Stimulated activated naive CD8-positive, alpha-beta T cell treated with anti-CD3 and anti-CD28 coated beads, Interleukin-15, Interleukin-2, amounts not matched to agents 100 ng/mL and 50 ng/mL, for 24 hours (primary cell): ENCODE results near the gene DNAJC25.
"Not testable (repeated sequence)": the region's sequence is repeated elsewhere in the genome, so short reads cannot be mapped to it uniquely, and the experiment has no call there.

ENCODE experiments used
- H3K27ac Mint-ChIP-seq: one replicate; pipeline ENCODE4 v1.8.0; 2021; ENCODE audit warnings: mild to moderate bottlenecking, mixed read lengths
- H3K27me3 Mint-ChIP-seq: one replicate; pipeline ENCODE4 v1.8.0; 2021; ENCODE audit warnings: mixed read lengths
- H3K36me3 Mint-ChIP-seq: one replicate; pipeline ENCODE4 v1.8.0; 2021; ENCODE audit warnings: low read depth, mixed read lengths
- H3K4me1 Mint-ChIP-seq: one replicate; pipeline ENCODE4 v1.8.0; 2021; ENCODE audit warnings: low read depth, mixed read lengths
- H3K4me3 Mint-ChIP-seq: one replicate; pipeline ENCODE4 v1.8.0; 2021; ENCODE audit warnings: mild to moderate bottlenecking, mixed read lengths
- H3K9me3 Mint-ChIP-seq: one replicate; pipeline ENCODE4 v1.8.0; 2021; ENCODE audit warnings: mixed read lengths

DNAJC25 gene

DNA sequence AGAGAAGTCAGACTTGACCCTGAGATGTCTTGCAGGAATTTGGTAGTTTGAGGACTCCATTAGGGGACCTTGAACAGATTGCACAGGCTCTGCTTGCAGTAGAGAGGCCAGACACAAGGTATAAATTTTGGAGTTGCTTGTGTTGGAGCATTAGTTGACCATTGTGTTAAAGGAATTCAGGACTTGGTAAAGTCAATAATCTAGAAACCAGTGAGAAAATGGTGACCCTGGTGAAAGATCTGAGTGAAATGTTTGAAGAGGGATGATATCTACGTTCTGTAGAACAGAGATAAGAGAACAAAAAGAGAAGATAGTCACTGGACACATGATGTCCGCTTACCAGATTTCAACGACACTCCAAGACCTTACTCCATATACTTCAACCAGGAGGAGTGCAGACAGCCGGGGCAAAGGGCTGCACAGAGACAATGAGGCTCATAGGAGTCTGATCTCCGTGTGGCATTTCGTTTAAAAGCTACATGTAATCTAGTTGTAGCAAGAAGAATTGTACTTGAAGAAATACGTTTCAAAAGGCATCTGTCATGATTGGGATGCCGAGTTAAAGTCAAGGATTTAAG lies 13.2 kb downstream of the DNAJC25 start:
- Mint-ChIP-seq H3K36me3 (peaks cover 53% of the 10 kb centered on the region), H3K4me3 (no peak overlapping the region), H3K27ac (no peak overlapping the region), H3K9me3 (no peaks in the 10 kb centered on the region), H3K4me1 (no peaks in the 10 kb centered on the region), H3K27me3 (no peaks in the 10 kb centered on the region)

DNA sequence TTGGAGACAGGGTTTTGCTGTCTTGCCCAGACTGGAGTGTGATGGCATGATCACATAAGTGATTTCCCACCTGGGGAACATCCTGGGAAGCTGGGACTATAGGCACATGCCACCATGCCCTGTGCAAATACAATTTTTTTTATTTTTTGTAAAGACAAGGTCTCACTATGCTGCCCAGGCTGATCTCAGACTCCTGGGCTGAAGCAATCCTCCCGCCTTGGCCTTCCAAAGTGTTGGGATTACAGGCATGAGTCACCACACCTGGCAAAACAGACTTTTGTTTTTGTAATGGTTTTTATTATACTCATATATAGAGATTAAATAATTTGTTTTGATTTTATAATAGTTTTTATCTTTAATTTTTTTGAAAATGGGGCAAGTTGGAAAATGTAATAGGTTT lies 14.7 kb downstream of the DNAJC25 start:
- no peaks in the 10 kb centered on the region for H3K4me1 Mint-ChIP-seq
- H3K27me3 Mint-ChIP-seq = no peaks in the 10 kb centered on the region
- no peak overlapping the region for H3K4me3 Mint-ChIP-seq
- H3K9me3 Mint-ChIP-seq = no peaks in the 10 kb centered on the region
- H3K27ac Mint-ChIP-seq = no peak overlapping the region
- H3K36me3 Mint-ChIP-seq = peaks cover 64% of the 10 kb centered on the region

DNA sequence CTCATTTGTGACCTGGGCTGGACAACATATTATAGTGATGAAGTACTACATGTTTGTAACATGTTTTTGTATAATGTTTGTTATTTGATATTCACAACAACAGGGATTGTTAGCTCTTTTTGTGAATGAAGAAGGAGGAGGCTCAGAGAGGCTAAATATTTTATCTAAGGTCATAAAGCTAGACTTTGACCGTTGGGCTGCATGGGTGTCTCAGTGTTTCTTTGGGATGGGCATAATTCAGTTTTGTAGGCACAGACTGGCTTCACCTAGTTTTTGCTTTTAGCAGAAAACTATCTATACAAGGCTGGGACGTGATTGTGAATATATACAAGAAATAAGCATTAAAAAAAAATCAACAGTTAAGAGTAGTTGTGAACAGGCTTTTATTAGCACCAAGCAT lies 15.3 kb downstream of the DNAJC25 start:
- H3K36me3 Mint-ChIP-seq = peaks cover 64% of the 10 kb centered on the region

GRCh38 chr9:111648066-111648465 lies 16.9 kb downstream of the DNAJC25 start:
- Mint-ChIP-seq H3K4me1 (no peaks in the 10 kb centered on the region), H3K27ac (no peak overlapping the region), H3K4me3 (no peak overlapping the region), H3K9me3 (no peaks in the 10 kb centered on the region), H3K36me3 (peaks cover 61% of the 10 kb centered on the region), H3K27me3 (no peaks in the 10 kb centered on the region)

More for the DNA sequence above, 15.3 kb downstream of the DNAJC25 start:
- Mint-ChIP-seq H3K27ac (no peak overlapping the region), H3K4me3 (no peak overlapping the region), H3K9me3 (no peaks in the 10 kb centered on the region), H3K27me3 (no peaks in the 10 kb centered on the region), H3K4me1 (no peaks in the 10 kb centered on the region)

GRCh38 chr9:111649016-111649415 lies 17.9 kb downstream of the DNAJC25 start:
- H3K4me3 Mint-ChIP-seq = no peak overlapping the region
- H3K9me3 Mint-ChIP-seq = no peaks in the 10 kb centered on the region
- no peak overlapping the region for H3K27ac Mint-ChIP-seq
- H3K4me1 Mint-ChIP-seq = no peaks in the 10 kb centered on the region
- H3K27me3 Mint-ChIP-seq = no peaks in the 10 kb centered on the region
- H3K36me3 Mint-ChIP-seq = peaks cover 64% of the 10 kb centered on the region

DNA sequence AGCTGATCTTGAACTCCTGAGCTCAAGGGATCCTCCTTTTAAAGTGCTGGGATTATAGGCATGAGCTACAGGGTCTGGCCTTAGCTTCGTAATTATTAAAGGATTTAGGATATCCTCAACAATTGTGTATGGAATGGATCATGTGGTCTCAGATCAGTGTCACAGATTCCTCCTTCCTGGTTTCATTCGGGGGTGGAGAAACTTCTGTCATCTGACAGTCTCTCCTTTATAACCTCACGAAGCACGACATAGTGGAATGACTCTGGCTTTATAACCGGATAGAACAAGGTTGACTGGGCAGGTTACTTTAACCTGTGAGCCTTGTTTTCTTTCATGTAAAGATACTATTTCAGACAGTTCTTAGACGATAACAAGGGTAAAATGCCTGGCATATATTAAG lies 25.9 kb downstream of the DNAJC25 start:
- Mint-ChIP-seq H3K27me3 (no peaks in the 10 kb centered on the region), H3K9me3 (no peaks in the 10 kb centered on the region), H3K4me3 (no peak overlapping the region), H3K4me1 (peaks cover 13% of the 10 kb centered on the region), H3K36me3 (peaks cover 21% of the 10 kb centered on the region), H3K27ac (no peak overlapping the region)

- Mint-ChIP-seq H3K27ac (no peak overlapping the region), H3K4me3 (no peak overlapping the region), H3K9me3 (no peaks in the 10 kb centered on the region), H3K27me3 (no peaks in the 10 kb centered on the region), H3K36me3 (peaks cover 18% of the 10 kb centered on the region), H3K4me1 (peaks cover 29% of the 10 kb centered on the region)
Observed at GRCh38 chr9:111658943-111659342, 27.8 kb downstream of the DNAJC25 start.

DNA sequence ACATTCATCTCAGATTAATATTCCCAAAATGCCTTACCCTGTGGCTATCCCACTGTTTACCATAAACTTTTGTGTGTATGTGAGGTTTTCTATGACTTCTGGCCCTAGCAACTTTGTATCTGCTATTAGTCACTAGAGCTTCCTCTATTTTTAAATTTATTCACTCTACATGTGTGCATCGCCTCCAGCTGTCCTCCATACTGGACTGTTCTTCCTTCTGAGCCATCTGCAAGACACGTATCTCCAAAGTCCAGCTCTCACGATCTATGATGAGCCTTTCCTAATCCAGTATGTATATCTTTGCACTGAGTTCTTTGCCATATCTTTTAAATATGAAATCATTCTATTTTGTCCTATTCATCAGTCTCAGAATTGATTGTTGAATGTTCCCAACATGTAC lies 28.6 kb downstream of the DNAJC25 start:
- peaks cover 18% of the 10 kb centered on the region for H3K36me3 Mint-ChIP-seq
- no peaks in the 10 kb centered on the region for H3K9me3 Mint-ChIP-seq
- H3K27ac Mint-ChIP-seq = no peak overlapping the region
- H3K4me1 Mint-ChIP-seq = peaks cover 29% of the 10 kb centered on the region
- H3K27me3 Mint-ChIP-seq = no peaks in the 10 kb centered on the region
- H3K4me3 Mint-ChIP-seq = no peak overlapping the region

DNA sequence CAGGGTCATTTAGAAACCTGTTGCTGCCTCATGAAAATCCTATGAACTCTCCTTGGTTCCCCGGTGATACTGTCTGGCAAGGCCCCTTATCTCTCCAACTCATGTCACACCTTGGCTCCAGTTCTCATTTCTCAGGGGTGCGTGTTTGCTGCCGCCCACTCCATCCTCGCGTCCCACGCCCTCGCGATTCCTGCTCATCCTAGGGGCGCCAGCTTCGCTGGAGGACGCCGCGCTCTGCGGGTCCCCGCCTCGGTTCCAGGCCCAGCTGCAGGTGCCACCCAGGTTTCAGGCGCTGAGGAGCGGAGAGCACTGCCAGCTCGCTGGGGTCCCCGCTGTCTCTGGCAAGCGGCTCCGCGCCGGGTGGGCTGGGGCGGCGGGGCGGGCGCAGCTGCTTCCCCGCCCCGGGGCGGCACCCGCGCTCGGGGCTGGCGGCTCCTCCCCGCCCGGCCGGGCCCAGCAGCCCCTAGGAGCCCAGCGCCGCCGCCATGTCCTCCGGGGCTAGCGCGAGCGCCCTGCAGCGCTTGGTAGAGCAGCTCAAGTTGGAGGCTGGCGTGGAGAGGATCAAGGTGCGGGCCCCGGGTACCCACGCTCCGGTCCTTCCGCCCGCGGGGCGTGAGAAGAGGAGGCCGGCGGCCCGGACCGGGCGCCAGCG lies 30.1 kb downstream of the DNAJC25 start, which contains the start of gene GNG10:
TSS of gene GNG10 (plus strand) at position 456 of the 652 bp plus-strand sequence. CDS start at position 486, 30 bp downstream.
- Mint-ChIP-seq H3K27me3 (no peaks in the 10 kb centered on the region), H3K36me3 (peaks cover 17% of the 10 kb centered on the region), H3K4me1 (peaks cover 32% of the 10 kb centered on the region), H3K4me3 (peak within 1 kb of the TSS; percentile 98), H3K27ac (peak within 1 kb of the TSS; percentile 85), H3K9me3 (no peaks in the 10 kb centered on the region)

DNA sequence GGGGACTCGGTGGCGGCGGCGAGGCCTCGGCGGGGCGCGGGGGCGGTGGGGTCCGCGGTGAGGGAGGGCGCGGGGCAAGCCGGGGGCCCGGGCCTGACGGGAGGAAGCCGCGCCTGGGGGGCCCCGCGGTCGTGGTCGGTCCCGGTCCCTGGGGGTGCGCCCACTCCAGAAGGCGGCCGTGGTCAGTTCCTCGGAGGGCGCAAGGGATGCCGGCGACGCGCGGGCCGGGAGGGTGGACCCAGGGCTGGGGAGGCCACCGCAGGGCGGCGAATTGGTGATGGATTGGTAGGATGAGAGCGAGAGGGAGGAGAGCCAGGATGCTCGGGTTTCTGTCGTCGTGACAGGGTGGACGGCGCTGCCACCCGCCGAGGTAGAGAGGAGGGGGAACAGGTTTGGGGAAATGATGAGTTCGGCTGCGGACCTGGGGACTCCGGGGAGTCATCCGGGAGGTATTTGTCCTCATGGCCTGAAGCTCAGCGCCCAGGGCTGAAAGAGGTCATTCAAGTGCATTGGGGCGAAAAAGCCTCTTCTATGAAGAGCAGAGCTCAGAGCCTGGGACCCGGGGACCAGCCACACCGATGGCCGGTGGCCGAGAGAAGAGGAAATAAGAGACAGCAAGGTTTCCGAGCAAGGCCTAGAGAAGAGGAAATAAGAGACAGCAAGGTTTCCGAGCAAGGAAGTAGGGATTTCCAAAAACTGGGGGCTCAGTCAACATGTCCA lies 30.8 kb downstream of the DNAJC25 start:
- H3K27me3 Mint-ChIP-seq = no peaks in the 10 kb centered on the region
- peaks cover 23% of the 10 kb centered on the region for H3K36me3 Mint-ChIP-seq
- H3K9me3 Mint-ChIP-seq = no peaks in the 10 kb centered on the region
- H3K27ac Mint-ChIP-seq = peak overlapping the region; percentile 85
- peaks cover 32% of the 10 kb centered on the region for H3K4me1 Mint-ChIP-seq
- H3K4me3 Mint-ChIP-seq = peak overlapping the region; percentile 98

DNA sequence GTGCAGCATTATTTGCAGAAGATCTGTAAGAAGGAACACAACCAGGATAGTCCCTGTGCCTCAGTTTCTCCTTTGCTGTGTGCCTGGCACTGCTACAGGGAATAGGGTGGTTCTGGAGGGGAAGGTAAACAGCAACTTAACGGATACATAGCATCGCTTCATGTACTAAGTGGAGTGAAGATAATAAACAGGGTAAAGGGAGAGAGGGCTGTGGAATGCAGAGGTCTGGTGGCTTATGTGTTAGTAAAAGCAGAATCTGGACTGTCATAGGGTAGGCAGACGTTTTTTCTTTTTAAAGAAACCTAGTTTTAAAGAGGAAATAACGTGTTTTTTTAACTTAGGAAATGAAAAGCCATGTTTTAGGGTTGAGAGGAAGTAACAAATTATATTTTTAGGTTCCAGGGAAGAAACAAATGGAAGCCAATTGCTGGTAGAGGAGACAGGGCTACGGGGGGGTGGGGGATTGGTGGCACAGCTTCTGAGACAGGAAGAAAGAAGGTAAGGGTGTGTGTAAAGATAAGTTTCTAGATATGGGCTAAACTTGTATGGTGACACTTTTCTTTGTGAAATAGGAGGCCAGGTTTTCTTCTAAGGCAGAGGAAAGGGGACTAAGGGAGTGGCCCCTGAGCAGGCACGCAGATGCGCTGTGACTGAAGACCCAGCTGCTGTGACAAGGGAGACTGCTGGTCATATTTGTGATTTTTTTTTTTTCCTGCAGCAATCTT lies 31.6 kb downstream of the DNAJC25 start:
- H3K4me3 Mint-ChIP-seq = peak overlapping the region; percentile 98
- H3K9me3 Mint-ChIP-seq = no peaks in the 10 kb centered on the region
- peaks cover 31% of the 10 kb centered on the region for H3K36me3 Mint-ChIP-seq
- peaks cover 32% of the 10 kb centered on the region for H3K4me1 Mint-ChIP-seq
- H3K27ac Mint-ChIP-seq = peak overlapping the region; percentile 85
- H3K27me3 Mint-ChIP-seq = no peaks in the 10 kb centered on the region

DNA sequence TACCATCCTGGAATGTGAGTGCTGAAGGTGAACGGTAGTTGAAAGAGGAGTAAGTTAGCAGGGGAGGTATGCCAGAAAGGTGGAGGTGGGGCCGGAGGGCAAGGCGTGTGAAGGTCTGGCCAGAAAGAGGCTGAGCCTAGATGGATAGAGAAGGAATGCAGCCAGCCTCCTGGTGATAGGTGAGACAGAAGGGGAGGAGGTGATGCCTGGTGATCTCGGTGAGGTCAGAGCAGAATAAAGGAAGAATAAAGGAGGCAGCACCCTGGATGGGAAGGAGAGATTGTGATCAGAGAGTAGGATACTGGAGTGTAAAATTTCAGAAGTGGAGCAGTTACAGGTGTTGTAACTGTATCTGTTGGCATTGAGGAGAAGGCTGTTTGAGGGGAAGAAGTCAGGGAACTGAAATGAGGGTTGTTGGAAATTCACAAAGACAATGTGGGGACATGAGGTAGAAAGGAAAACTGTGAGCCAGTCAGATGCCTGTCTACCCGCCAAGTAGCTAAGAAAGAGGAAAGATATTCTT lies 32.2 kb downstream of the DNAJC25 start:
- peak overlapping the region; percentile 85 for H3K27ac Mint-ChIP-seq
- peaks cover 32% of the 10 kb centered on the region for H3K4me1 Mint-ChIP-seq
- peak overlapping the region; percentile 98 for H3K4me3 Mint-ChIP-seq
- H3K9me3 Mint-ChIP-seq = no peaks in the 10 kb centered on the region
- H3K36me3 Mint-ChIP-seq = peaks cover 37% of the 10 kb centered on the region
- H3K27me3 Mint-ChIP-seq = no peaks in the 10 kb centered on the region

- peaks cover 51% of the 10 kb centered on the region for H3K36me3 Mint-ChIP-seq
- H3K4me1 Mint-ChIP-seq = peaks cover 9% of the 10 kb centered on the region
- no peaks in the 10 kb centered on the region for H3K27me3 Mint-ChIP-seq
- no peaks in the 10 kb centered on the region for H3K9me3 Mint-ChIP-seq
- no peak overlapping the region for H3K4me3 Mint-ChIP-seq
- H3K27ac Mint-ChIP-seq = no peak overlapping the region
Observed at GRCh38 chr9:111668026-111668573, 37.0 kb downstream of the DNAJC25 start.

- not testable (repeated sequence) for H3K4me1 Mint-ChIP-seq, H3K27me3 Mint-ChIP-seq, H3K9me3 Mint-ChIP-seq, H3K4me3 Mint-ChIP-seq, H3K27ac Mint-ChIP-seq
- H3K36me3 Mint-ChIP-seq = peaks cover 46% of the 10 kb centered on the region
Observed at GRCh38 chr9:111668601-111669000, 37.5 kb downstream of the DNAJC25 start.
